HG02798 (cell line): ENCODE measurements around the gene KRTAP2-2.
"Not testable (repeated sequence)": the region's sequence is repeated elsewhere in the genome, so short reads cannot be mapped to it uniquely, and the experiment has no call there.

Experiments
- ATAC-seq: cut with Tn5 transposase; IDR thresholded peaks from one replicate; pipeline ENCODE4 v1.9.1; 2021; ENCODE audit warnings: mild to moderate bottlenecking; ENCODE audit not compliant: unreplicated experiment, poor library complexity

Gene KRTAP2-2

GRCh38 chr17:41065016-41065689 lies 10.1 kb upstream of the KRTAP2-2 start:
- ATAC-seq = not testable (repeated sequence)

GRCh38 chr17:41064301-41064700 lies 9.3 kb upstream of the KRTAP2-2 start:
- ATAC-seq = no peak

GRCh38 chr17:41063449-41063848 lies 8.4 kb upstream of the KRTAP2-2 start:
- ATAC-seq = no peak

GRCh38 chr17:41061964-41062363 lies 6.9 kb upstream of the KRTAP2-2 start:
- no peak for ATAC-seq

GRCh38 chr17:41060052-41060604 lies 5.1 kb upstream of the KRTAP2-2 start, which contains the start of gene KRTAP2-3:
Gene KRTAP2-3 (minus strand): TSS chr17:41060114. CDS start chr17:41060050, 64 bp downstream.
- no peak for ATAC-seq

GRCh38 chr17:41059276-41060051 lies 4.4 kb upstream of the KRTAP2-2 start:
- not testable (repeated sequence) for ATAC-seq

- no peak for ATAC-seq
Measured at GRCh38 chr17:41058741-41059140, 3.7 kb upstream of the KRTAP2-2 start.

GRCh38 chr17:41057547-41057946 lies 2.5 kb upstream of the KRTAP2-2 start:
- ATAC-seq = no peak

GRCh38 chr17:41054556-41054955 lies 474 bp downstream of the KRTAP2-2 start:
- not testable (repeated sequence) for ATAC-seq

GRCh38 chr17:41054025-41054424 lies 1.0 kb downstream of the KRTAP2-2 start:
- ATAC-seq = no peak

- no peak for ATAC-seq
Measured at GRCh38 chr17:41052566-41052965, 2.5 kb downstream of the KRTAP2-2 start.

GRCh38 chr17:41049110-41049509 lies 5.9 kb downstream of the KRTAP2-2 start:
- no peak for ATAC-seq

- ATAC-seq = no peak
Measured at GRCh38 chr17:41048441-41048840, 6.6 kb downstream of the KRTAP2-2 start.

GRCh38 chr17:41046735-41047465 lies 8.1 kb downstream of the KRTAP2-2 start, which contains the start of gene KRTAP2-1:
Gene KRTAP2-1 (minus strand): TSS chr17:41047316. CDS start chr17:41047267, 49 bp downstream.
- ATAC-seq = not testable (repeated sequence)

- ATAC-seq = no peak
Measured at GRCh38 chr17:41042953-41043352, 12.1 kb downstream of the KRTAP2-2 start.

GRCh38 chr17:41040783-41041571 lies 14.1 kb downstream of the KRTAP2-2 start, which contains the start of gene KRTAP1-1:
Gene KRTAP1-1 (minus strand): TSS chr17:41041450. CDS start chr17:41041397, 53 bp downstream.
- ATAC-seq = not testable (repeated sequence)

GRCh38 chr17:41037853-41038350 lies 17.1 kb downstream of the KRTAP2-2 start:
- ATAC-seq = no peak

- ATAC-seq = not testable (repeated sequence)
Measured at GRCh38 chr17:41034346-41034935, 20.6 kb downstream of the KRTAP2-2 start, which contains the start of gene KRTAP1-3. Gene KRTAP1-3 (minus strand): TSS chr17:41034874. CDS start chr17:41034821, 53 bp downstream.
